WTC11 (cell line): ENCODE measurements around the gene CXCL17. TPM values are rescaled to one million over a fixed set of nuclear protein-coding genes. Genes with fewer than 3 reads are reported as not detected.

Source experiments
- ATAC-seq: fragments of 200-7000 bp; cut with Tn5 transposase; 2 replicates; pipeline ENCODE4 v1.10.0; 2021; ENCODE audit warnings: mild to moderate bottlenecking, moderate library complexity
- CTCF ChIA-PET: fragments of 300-600 bp; sonication (Branson Sonifier 250); formaldehyde crosslinking; loops from one replicate; lab custom pipeline; 2021; ENCODE audit warnings: antibody characterized with exemption; lab: Charles Lee
- POLR2A ChIA-PET: fragments of 350-600 bp; sonication (Branson Sonifier 250); formaldehyde crosslinking; loops from one replicate; lab custom pipeline; 2021; ENCODE audit warnings: antibody characterized with exemption; lab: Charles Lee
- DNase-seq: peaks from one replicate; pipeline ENCODE4 v3.0.0; 2021; ENCODE audit warnings: low spot score
- H3K27ac Mint-ChIP-seq: 2 replicates; pipeline ENCODE4 v1.8.0; 2021; ENCODE audit warnings: mixed read lengths
- H3K27me3 Mint-ChIP-seq: 2 replicates; pipeline ENCODE4 v1.8.0; 2021; ENCODE audit warnings: low read depth, mild to moderate bottlenecking, moderate library complexity, mixed read lengths
- H3K36me3 Mint-ChIP-seq: 2 replicates; pipeline ENCODE4 v1.8.0; 2021; ENCODE audit warnings: mixed read lengths
- H3K4me1 Mint-ChIP-seq: 2 replicates; pipeline ENCODE4 v1.8.0; 2022; ENCODE audit warnings: mixed read lengths
- H3K4me3 Mint-ChIP-seq: 2 replicates; pipeline ENCODE4 v1.8.0; 2021; ENCODE audit warnings: mild to moderate bottlenecking, moderate library complexity, mixed read lengths
- H3K9me3 Mint-ChIP-seq: 2 replicates; pipeline ENCODE4 v1.8.0; 2021; ENCODE audit warnings: mixed read lengths
- AR ChIP-seq: fragments of 250-450 bp; sonication (Bioruptor Pico); IDR thresholded peaks from 2 replicates; pipeline ENCODE4 v1.9.0; 2021; ENCODE audit warnings: mild to moderate bottlenecking
- ATF2 ChIP-seq: sonication (generic); formaldehyde crosslinking; IDR thresholded peaks from 2 replicates; pipeline ENCODE4 v1.8.1; 2022; ENCODE audit warnings: low read depth, missing genetic modification reagents, borderline replicate concordance
- CREB1 ChIP-seq: sonication (generic); formaldehyde crosslinking; IDR thresholded peaks from 2 replicates; pipeline ENCODE4 v1.8.0; 2023; ENCODE audit warnings: mild to moderate bottlenecking, missing genetic modification reagents
- E2F4 ChIP-seq: sonication (generic); formaldehyde crosslinking; IDR thresholded peaks from 2 replicates; pipeline ENCODE4 v1.8.1; 2022; ENCODE audit warnings: low read depth, mild to moderate bottlenecking, moderate library complexity, missing genetic modification reagents, borderline replicate concordance
- EMX1 ChIP-seq: fragments of 250-450 bp; sonication (Bioruptor Pico); IDR thresholded peaks from 2 replicates; pipeline ENCODE4 v1.8.0; 2021; ENCODE audit warnings: mild to moderate bottlenecking
- GTF2I ChIP-seq: fragments of 250-450 bp; sonication (Bioruptor Pico); conservative IDR thresholded peaks from 2 replicates; pipeline ENCODE4 v1.4.0; 2021; ENCODE audit warnings: mild to moderate bottlenecking
- JUN ChIP-seq: sonication (generic); formaldehyde crosslinking; IDR thresholded peaks from 2 replicates; pipeline ENCODE4 v1.8.0; 2023; ENCODE audit warnings: mild to moderate bottlenecking, missing genetic modification reagents
- MAX ChIP-seq: sonication (generic); formaldehyde crosslinking; IDR thresholded peaks from 2 replicates; pipeline ENCODE4 v1.8.0; 2022; ENCODE audit warnings: mild to moderate bottlenecking, missing genetic modification reagents
- MXD4 ChIP-seq: fragments of 250-450 bp; sonication (Bioruptor Pico); IDR thresholded peaks from 2 replicates; pipeline ENCODE4 v1.8.0; 2021; ENCODE audit warnings: mild to moderate bottlenecking, moderate library complexity, borderline replicate concordance
- NFE2L1 ChIP-seq: sonication (generic); formaldehyde crosslinking; IDR thresholded peaks from 2 replicates; pipeline ENCODE4 v1.8.1; 2023; ENCODE audit warnings: missing genetic modification reagents
- NR1H2 ChIP-seq: sonication (generic); formaldehyde crosslinking; IDR thresholded peaks from 2 replicates; pipeline ENCODE4 v1.9.0; 2021; ENCODE audit warnings: mild to moderate bottlenecking, moderate library complexity, missing genetic modification reagents
- NR3C1 ChIP-seq: sonication (generic); formaldehyde crosslinking; conservative IDR thresholded peaks from 2 replicates; pipeline ENCODE4 v1.8.1; 2023; ENCODE audit warnings: low read depth, mild to moderate bottlenecking, missing genetic modification reagents
- OVOL2 ChIP-seq: fragments of 250-450 bp; sonication (Bioruptor Pico); IDR thresholded peaks from 2 replicates; pipeline ENCODE4 v1.9.0; 2021; ENCODE audit warnings: mild to moderate bottlenecking, borderline replicate concordance
- RELA ChIP-seq: sonication (generic); formaldehyde crosslinking; IDR thresholded peaks from 2 replicates; pipeline ENCODE4 v1.8.1; 2022; ENCODE audit warnings: missing genetic modification reagents, mild to moderate bottlenecking, borderline replicate concordance
- SMAD3 ChIP-seq: sonication (generic); formaldehyde crosslinking; IDR thresholded peaks from 2 replicates; pipeline ENCODE4 v1.8.0; 2022; ENCODE audit warnings: missing genetic modification reagents, mild to moderate bottlenecking, borderline replicate concordance
- SMAD4 ChIP-seq: sonication (generic); formaldehyde crosslinking; IDR thresholded peaks from 2 replicates; pipeline ENCODE4 v1.8.0; 2022; ENCODE audit warnings: mild to moderate bottlenecking, missing genetic modification reagents
- TEAD4 ChIP-seq: sonication (generic); formaldehyde crosslinking; IDR thresholded peaks from 2 replicates; pipeline ENCODE4 v1.8.0; 2022; ENCODE audit warnings: mild to moderate bottlenecking, missing genetic modification reagents
- ZNF263 ChIP-seq: sonication (generic); formaldehyde crosslinking; IDR thresholded peaks from 2 replicates; pipeline ENCODE4 v1.8.1; 2022; ENCODE audit warnings: low read depth, mild to moderate bottlenecking, moderate library complexity, missing genetic modification reagents
- ZNF416 ChIP-seq: fragments of 250-450 bp; sonication (Bioruptor Pico); IDR thresholded peaks from 2 replicates; pipeline ENCODE4 v1.9.0; 2021; ENCODE audit warnings: mild to moderate bottlenecking, inconsistent platforms
- ZNF423 ChIP-seq: fragments of 250-450 bp; sonication (Bioruptor Pico); IDR thresholded peaks from 2 replicates; pipeline ENCODE4 v2.1.2; 2022; ENCODE audit warnings: mild to moderate bottlenecking, moderate library complexity
- total RNA-seq: library from RNA; stranded (reverse); gene quantifications from 3 replicates; pipeline ENCODE4 v1.2.3, GENCODE V29; 2021
- TF ChIP-seq, protein P1 (sequence below): sonication (generic); formaldehyde crosslinking; IDR thresholded peaks from 2 replicates; pipeline ENCODE4 v1.8.1; 2023; ENCODE audit warnings: mild to moderate bottlenecking, moderate library complexity, missing genetic modification reagents
- TF ChIP-seq, protein P2 (sequence below): sonication (generic); formaldehyde crosslinking; conservative IDR thresholded peaks from 2 replicates; pipeline ENCODE4 v1.8.1; 2022; ENCODE audit warnings: mild to moderate bottlenecking, missing genetic modification reagents
- TF ChIP-seq, protein P3 (sequence below): sonication (generic); formaldehyde crosslinking; IDR thresholded peaks from 2 replicates; pipeline ENCODE4 v1.8.0; 2022; ENCODE audit warnings: mild to moderate bottlenecking, missing genetic modification reagents

CXCL17 gene
- total RNA-seq, 1 experiment from 2014 or later: not detected

DNA sequence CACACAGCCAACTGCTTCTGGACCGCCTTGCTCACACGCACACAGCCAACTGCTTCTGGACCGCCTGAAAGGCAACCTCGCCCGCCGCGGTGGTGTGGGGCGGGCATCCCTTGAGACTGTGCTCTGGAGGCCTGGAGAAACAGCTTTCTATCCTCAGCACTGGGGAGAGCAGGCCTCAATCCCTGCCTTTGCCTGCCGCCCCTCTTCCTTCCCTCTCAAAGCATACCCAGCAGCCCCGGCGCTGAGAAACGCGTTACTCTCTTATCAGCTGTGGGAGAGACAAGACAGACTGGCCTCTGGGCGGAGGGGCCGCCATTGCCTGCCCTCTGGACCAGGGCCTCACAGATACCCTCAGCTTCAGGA lies 18.4 kb downstream of the CXCL17 start (continued):
- TF ChIP-seq NR1H2 (CRISPR knock-in tag) (no peak), NFE2L1 (CRISPR knock-in tag) (no peak; the same call in 1 of the 2 replicates), CREB1 (CRISPR knock-in tag) (no peak), AR (CRISPR knock-in tag) (no peak), SMAD3 (CRISPR knock-in tag) (no peak), E2F4 (CRISPR knock-in tag) (0 out of 2 replicates have a peak, but pooled peaks have one; percentile 45), EMX1 (CRISPR knock-in tag) (0 out of 2 replicates have a peak, but pooled peaks have one; percentile 72), ZNF263 (no peak; the same call in 1 of the 2 replicates), SMAD4 (CRISPR knock-in tag) (peak; percentile 70; the same call in 1 of the 2 replicates), ATF2 (CRISPR knock-in tag) (peak; percentile 56; the same call in 1 of the 2 replicates), JUN (CRISPR knock-in tag) (peak; percentile 42; the same call in 1 of the 2 replicates)
- TF ChIP-seq, protein P1, sequence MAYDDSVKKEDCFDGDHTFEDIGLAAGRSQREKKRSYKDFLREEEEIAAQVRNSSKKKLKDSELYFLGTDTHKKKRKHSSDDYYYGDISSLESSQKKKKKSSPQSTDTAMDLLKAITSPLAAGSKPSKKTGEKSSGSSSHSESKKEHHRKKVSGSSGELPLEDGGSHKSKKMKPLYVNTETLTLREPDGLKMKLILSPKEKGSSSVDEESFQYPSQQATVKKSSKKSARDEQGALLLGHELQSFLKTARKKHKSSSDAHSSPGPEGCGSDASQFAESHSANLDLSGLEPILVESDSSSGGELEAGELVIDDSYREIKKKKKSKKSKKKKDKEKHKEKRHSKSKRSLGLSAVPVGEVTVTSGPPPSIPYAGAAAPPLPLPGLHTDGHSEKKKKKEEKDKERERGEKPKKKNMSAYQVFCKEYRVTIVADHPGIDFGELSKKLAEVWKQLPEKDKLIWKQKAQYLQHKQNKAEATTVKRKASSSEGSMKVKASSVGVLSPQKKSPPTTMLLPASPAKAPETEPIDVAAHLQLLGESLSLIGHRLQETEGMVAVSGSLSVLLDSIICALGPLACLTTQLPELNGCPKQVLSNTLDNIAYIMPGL: 0 out of 2 replicates have a peak, but pooled peaks have one; percentile 68
- TF ChIP-seq, all 79 proteins: peak for 14

DNA sequence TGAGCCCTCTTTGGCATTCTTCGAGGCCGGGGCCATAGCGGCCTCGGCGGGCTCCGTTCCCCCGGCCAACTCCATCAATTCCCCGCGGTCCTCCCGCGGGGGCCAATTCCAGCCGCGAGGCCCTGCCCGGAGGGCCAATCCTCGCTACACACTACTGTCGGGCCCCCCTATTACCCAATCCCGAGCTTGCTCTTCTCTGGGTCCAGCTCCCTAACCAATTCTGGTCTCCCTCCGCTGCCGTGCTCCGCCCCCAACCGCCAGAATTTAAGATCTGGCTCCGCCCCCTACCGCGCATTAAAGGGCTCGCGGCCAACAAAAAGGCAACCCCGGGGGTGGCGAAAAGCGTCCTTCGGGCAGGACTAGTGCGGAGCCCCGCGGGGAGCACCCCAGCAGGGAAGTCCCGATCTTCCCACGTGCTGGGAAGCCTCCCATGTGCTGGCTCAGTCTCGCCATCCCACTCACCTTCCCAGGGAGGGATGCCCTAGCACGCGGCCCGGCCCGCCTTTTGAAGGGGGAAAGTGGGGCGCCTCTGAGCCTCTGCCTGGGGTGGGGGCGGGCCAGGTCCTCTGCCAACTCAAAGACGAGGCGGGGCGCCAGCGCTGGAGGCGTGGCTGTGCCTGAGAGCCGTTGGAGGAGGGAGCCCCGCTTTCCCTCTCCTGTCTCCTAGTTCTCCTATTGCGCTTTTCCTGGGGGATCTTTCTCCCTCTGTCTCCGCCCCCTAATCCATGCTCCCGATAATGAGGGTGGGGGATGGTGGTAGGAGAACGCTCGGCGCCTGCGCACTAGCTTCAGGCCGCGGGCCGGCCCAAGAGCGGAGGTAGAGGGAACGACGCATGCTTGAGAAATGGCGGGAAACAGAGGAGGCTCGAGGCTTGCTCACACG lies 19.0 kb downstream of the CXCL17 start:
- Mint-ChIP-seq H3K27me3 (peaks cover 98% of the 10 kb centered on the region), H3K4me3 (peak overlapping the region; percentile 82), H3K4me1 (peaks cover 31% of the 10 kb centered on the region), H3K27ac (no peak overlapping the region), H3K9me3 (peaks cover 6% of the 10 kb centered on the region), H3K36me3 (peaks cover 1% of the 10 kb centered on the region)
- POLR2A ChIA-PET: interaction anchor here (0.5 to 2.2 kb wide), 9 partner anchors 10 to 1803 kb away, joined by 3 to 13 read pairs (median 4); no protein-coding TSS in a partner anchor
- CTCF ChIA-PET: interaction anchor here (0.6 to 5.2 kb wide), 28 partner anchors 7 to 310 kb away, joined by 3 to 81 read pairs (median 4); partner anchors contain the start of genes CXCL17 and POU2F2
- peak; percentile 93 for DNase-seq
- peak; percentile 90 for ATAC-seq
- TF ChIP-seq TEAD4 (0 out of 2 replicates have a peak, but pooled peaks have one; percentile 73), ZNF423 (0 out of 2 replicates have a peak, but pooled peaks have one; percentile 35), ZNF416 (CRISPR knock-in tag) (no peak), GTF2I (CRISPR knock-in tag) (no peak), MAX (peak; percentile 100), EMX1 (CRISPR knock-in tag) (no peak), NR3C1 (CRISPR knock-in tag) (peak; percentile 77), OVOL2 (CRISPR knock-in tag) (no peak), SMAD3 (CRISPR knock-in tag) (peak; percentile 90), RELA (CRISPR knock-in tag) (no peak), MXD4 (no peak)
- TF ChIP-seq, protein P2, sequence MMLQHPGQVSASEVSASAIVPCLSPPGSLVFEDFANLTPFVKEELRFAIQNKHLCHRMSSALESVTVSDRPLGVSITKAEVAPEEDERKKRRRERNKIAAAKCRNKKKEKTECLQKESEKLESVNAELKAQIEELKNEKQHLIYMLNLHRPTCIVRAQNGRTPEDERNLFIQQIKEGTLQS (CRISPR knock-in tag): no peak
- TF ChIP-seq, protein P3, sequence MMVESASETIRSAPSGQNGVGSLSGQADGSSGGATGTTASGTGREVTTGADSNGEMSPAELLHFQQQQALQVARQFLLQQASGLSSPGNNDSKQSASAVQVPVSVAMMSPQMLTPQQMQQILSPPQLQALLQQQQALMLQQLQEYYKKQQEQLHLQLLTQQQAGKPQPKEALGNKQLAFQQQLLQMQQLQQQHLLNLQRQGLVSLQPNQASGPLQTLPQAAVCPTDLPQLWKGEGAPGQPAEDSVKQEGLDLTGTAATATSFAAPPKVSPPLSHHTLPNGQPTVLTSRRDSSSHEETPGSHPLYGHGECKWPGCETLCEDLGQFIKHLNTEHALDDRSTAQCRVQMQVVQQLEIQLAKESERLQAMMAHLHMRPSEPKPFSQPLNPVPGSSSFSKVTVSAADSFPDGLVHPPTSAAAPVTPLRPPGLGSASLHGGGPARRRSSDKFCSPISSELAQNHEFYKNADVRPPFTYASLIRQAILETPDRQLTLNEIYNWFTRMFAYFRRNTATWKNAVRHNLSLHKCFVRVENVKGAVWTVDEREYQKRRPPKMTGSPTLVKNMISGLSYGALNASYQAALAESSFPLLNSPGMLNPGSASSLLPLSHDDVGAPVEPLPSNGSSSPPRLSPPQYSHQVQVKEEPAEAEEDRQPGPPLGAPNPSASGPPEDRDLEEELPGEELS (CRISPR knock-in tag): peak; percentile 67
